Activated CD4-positive, alpha-beta T cell treated with anti-CD3 and anti-CD28 coated beads, Interleukin-2, amount 50 U/mL, for 48 hours (primary cell): ENCODE data around the gene MADD.

Experiments used
- DNase-seq, 2 experiments: peaks; one replicate each; pipeline ENCODE4 v3.0.0-alpha.2; 2020

MADD gene

GRCh38 chr11:47342036-47342803 is 72.3 kb downstream of the MADD start:
- no peak for DNase-seq

DNA sequence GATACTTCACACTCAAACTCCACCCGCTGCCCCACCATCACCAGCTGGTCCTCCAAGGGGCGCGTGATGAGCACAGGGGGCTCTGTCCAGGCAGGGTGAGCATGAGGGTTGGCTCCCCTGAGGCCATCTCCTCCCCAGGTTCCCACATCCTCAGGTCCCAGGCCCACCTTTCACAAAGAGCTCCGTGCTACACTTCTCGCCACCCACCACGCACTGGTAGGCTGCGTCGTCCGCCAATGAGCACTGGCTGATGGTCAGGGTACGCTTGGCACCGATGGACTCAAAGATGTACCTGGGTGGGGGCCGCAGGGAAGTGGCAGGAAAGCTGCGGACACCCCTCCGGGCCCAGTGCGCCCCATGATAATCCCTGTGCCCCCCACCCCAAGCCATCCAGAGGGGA is 72.9 kb downstream of the MADD start:
- DNase-seq, result no peak

DNA sequence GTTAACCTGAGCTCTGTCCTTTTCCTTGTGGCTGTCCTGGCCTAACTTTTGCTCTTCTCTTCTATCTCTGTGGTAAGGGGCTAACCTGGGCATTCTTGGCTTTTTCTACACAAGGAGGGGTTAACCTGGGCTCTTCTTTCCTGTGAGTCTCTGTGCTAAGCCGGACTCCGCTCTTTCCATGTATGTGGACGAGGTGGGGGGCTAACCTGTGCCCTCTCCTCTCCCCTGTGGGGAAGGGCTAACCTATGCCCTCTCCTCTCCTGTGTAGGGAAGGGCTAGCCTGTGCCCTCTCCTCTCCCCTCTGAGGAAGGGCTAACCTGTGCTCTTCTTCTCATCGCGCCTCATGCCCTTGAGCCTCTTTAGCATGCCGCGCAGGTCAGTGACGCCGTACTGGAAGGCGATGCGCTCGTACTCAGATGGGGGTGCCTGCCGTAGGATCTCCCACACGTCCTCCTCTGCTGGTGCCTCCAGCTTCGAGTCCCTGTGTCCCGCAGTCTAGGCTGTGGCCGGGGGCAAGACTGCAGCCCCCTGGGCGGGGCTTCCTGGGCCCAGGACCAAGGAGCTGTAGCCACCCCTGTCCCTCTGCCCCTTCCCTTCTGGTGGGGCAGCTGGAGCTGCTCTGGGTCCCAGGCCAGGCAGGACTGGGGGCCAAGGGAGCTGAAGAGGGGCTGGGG is 76.1 kb downstream of the MADD start:
- DNase-seq, result no peak

DNA sequence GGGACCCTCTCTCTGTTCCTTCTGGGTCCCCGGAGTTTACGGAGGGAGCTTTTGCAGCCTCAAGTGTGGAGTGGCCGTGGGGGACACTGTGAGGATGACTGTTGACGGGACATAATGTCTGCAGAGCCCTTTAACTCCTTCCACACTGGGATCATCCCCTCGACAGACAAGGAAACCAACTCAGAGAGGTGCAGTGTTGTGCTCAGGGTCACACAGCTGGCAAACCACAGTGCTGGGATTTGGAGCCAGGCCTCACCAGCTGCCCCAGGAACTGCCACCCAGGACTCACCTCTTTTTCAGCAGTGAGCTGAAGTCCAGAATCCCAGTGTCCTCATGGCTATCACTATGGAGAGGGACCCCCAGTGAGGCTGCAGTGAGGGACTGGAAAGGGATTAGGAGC is 77.2 kb downstream of the MADD start:
- no peak for DNase-seq

DNA sequence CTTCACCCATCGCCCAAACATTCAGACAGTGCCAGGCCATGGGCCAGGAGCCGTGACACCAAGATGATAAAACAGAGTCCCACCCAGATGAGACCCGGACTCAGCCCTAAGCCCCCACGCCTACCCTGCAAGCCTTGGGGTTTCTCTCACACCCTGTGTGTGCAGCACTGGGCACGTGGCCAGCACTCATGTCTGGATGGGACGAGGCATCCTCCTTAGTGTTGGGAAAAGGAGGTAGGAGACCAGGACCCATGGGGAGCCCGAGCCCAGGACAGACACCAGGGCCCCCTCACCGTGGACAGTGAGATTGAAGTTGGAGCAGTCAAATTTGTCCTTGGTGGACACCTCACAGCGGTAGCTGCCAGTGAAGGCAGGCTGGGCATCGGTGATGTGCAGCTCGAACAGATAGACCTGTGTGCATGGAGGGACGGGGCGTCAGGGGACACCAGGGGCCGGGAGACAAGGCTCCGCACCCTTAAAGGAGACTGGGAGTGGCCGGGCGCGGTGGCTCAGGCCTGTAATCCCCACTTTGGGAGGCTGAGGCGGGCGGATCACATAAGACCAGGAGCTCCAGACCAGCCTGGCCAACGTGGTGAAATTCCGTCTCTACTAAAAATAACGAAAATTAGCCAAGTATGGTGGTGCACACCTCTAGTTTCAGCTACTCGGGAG is 78.3 kb downstream of the MADD start:
- no peak for DNase-seq

DNA sequence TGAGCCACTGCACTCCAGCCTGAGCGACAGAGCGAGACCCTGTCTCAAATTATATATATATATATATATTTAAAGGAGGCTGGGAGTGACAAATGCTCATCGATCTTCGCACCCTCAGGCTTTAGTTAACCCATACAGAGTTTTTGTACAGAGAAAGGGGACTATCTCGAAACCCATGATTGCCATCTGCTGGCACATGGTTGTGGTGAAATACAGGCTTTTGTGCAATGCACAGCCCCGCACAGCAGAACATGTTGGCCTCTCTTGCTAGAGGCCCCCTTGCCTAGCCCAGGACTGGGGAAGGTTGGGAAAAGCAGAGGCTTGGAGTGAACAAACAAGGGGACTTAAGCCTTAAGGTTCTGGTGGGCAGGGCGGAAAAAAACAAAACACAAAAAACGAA is 78.9 kb downstream of the MADD start:
- no peak for DNase-seq

DNA sequence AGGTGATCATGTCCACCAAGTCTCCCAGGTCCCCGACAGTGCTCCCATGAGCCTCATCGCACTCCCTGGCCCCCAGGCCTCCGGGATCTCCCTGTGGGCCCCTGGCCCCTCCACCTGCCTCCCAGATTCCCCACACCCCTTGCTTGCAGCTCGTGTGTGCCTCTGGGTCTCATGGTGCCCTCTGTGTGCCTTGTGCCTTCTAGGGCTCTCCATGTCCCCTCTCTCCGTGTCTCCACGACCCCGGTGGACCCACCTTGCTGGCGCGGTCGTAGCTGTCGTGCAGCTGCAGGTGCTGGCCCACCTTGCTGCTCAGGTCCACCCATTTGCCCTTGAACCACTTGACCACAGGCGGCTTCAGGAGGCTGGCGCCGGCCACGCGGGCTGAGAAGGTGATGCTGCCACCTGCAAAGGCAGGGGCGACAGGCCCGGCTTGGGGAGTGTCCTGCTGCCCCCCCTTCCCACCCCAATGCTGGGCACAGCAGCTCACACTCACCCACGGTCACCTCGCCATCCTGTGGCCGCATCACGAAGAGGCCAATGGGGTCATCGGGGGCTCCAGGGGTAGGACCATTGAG is 79.7 kb downstream of the MADD start:
- no peak for DNase-seq

DNA sequence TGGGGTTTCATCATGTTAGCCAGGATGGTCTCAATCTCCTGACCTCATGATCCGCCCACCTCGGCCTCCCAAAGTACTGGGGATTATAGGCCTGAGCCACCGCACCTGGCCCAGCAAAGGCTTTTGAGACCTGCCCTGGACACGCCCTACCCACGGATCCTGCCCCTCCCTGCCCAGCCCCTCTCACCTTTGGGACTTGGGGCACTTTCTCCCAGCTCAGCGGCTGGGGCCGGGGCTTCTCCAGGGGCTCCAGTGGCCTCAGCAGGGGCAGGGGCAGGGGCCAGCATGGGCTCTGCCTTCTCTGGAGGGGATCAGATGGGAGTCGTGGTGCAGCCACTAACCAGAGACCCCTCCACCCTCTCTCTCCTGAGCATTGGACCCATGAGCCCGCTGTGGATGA is 80.4 kb downstream of the MADD start:
- DNase-seq, result no peak

GRCh38 chr11:47351156-47352126 is 81.5 kb downstream of the MADD start:
- DNase-seq, result no peak

- no peak for DNase-seq
Measured at GRCh38 chr11:47352556-47352955, 82.6 kb downstream of the MADD start, which contains the start of gene MYBPC3. Gene MYBPC3, minus strand, starts transcription at chr11:47352702. Its CDS starts 55 bp downstream, at chr11:47352647.

DNA sequence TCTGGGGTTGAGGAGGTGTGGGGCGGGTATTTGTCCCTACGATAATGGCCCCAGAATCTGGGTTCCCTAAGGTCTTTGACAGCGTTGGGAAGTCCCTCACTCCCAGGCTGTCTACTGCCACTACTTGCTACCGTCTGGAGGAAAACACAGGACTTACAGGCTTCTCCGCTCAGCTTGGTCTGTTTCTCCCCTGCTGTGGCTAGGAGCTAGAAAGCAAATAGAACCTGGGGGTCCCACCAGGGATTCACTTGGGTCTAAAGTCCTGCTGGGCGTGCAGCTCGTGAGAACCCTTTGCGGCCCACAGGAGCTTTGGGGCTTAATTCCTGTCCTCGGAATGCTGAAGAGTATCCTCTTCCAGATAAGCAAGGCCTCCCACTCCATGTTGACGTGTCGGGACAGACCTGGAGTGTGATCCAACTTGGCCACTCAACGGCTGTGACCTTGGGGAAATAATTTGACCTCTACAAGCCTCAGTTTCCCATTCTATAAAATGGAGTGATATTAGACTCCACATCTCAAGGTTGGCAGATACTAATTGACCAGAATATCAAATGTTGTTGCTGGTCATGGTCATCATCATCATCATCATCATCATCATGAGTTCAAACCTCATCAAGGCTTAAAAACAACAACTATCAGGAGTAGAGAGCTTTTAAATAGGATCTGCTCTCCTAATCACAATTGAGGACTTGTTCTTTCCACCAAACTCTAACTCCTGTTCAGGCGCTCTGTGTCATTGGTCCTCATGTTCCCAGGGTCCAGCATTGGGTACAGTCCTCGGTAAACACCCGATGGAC is 84.2 kb downstream of the MADD start:
- no peak for DNase-seq

DNA sequence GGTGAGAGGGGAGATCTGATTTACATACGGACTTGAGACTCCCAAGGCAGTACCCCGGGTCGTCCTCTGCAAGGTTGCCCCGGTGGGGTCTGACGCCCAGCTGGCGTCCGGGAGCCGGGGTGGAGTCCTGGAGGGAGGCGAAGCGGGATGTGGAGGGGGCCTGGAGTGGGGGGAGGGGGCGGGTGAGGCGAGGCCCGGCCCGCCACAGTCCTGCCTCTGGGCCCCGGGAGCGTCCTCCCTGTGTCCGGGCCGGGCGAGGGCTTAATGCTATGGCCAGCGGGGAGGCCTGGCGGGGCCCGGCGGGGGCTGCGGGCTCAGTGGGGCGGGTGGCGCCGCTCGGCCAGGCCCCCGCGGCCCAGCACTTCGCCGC is 85.0 kb downstream of the MADD start:
- no peak for DNase-seq

DNA sequence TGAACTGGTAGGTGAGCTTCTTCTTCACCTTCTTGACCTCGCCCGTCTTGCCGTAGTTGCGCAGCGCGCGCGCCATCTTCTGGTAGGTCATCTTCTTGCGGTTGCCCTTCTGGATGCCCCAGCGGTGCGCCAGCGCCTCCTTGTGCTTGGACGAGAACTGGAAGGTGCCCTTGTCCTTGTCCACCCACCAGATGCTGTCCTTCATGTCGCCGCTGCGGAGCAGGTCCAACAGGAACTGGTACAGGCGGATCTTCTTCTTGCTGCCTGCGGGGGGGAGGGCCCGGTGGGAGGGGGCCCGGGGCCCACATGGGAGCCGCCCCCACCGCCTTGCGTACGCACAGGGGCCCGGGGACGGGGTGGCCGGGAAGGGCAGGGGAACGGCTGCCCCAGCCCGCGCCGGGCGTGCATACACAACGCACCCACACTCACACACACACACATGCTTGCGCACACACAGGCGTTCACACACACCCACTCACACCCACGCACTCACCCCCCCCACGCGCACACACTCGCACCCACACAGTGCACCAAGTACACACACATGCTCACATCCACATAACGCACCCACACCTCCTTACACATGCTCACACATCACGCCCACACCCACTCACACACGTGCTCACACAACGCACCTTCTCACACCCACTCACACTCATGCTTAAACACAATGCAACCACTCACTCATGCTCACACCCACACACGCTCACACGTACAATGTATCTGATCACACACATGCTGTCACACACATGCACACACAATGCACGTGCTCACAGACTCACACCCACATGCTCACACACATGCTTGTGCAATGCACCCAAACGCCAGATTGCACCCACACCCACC is 85.6 kb downstream of the MADD start:
- peak; percentile 57 to 68 for DNase-seq

- DNase-seq, result no peak
Measured at GRCh38 chr11:47356129-47356997, 86.4 kb downstream of the MADD start.

GRCh38 chr11:47356998-47357329 is 87.0 kb downstream of the MADD start:
- no peak for DNase-seq

GRCh38 chr11:47357985-47358730 is 88.2 kb downstream of the MADD start:
- no peak for DNase-seq

DNA sequence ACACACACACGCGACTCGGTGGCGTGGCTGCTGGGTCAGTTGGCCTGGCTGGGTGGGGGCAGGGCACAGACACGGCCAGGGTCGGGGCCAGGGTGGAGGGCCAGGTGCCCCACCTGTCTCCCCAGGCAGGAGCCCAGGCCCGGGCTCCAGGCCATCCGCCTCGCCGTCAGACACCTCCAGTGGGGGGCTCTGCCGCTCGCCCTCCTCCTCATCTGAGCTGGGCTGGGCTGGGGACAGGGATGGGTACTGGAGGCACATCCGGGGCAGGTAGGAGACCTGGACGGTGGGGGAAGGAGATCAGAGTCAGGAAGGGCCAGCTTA is 88.8 kb downstream of the MADD start:
- no peak for DNase-seq

GRCh38 chr11:47359162-47359561 is 89.2 kb downstream of the MADD start:
- DNase-seq, result no peak

GRCh38 chr11:47359586-47359985 is 89.7 kb downstream of the MADD start:
- DNase-seq, result no peak
